Naive B cell (primary cell): ENCODE results near the gene SYT9. TPM values are rescaled to one million over a fixed set of nuclear protein-coding genes. Genes with fewer than 3 reads are reported as not detected.

Experiments used
- ATAC-seq, 2 donors: fragments of 150-1000 bp; cut with Tn5 transposase; 2 replicates each; pipeline ENCODE4 v1.10.0; 2021; ENCODE audit warnings: low read depth in 2 of 2, mild to moderate bottlenecking in 2 of 2, moderate library complexity in 2 of 2
- DNase-seq: peaks from one replicate; pipeline ENCODE4 v3.0.0; 2022
- H3K27ac Mint-ChIP-seq, 6 donors: one replicate each; pipeline ENCODE4 v1.8.0; 2020 to 2022; ENCODE audit warnings: mild to moderate bottlenecking in 6 of 6, mixed read lengths in 6 of 6, moderate library complexity in 5 of 6, inconsistent platforms in 2 of 6
- H3K27me3 Mint-ChIP-seq, 3 donors: one replicate each; pipeline ENCODE4 v1.8.0; 2021 to 2022; ENCODE audit warnings: mixed read lengths in 3 of 3, mild to moderate bottlenecking in 1 of 3
- H3K36me3 Mint-ChIP-seq, 2 donors: one replicate each; pipeline ENCODE4 v1.8.0; 2020 to 2022; ENCODE audit warnings: mixed read lengths in 2 of 2, inconsistent platforms in 1 of 2, mild to moderate bottlenecking in 1 of 2
- H3K4me1 Mint-ChIP-seq, 3 donors: one replicate each; pipeline ENCODE4 v1.8.0; 2020 to 2022; ENCODE audit warnings: mixed read lengths in 3 of 3, inconsistent platforms in 1 of 3, mild to moderate bottlenecking in 1 of 3, moderate library complexity in 1 of 3
- H3K4me3 Mint-ChIP-seq, 8 donors: one replicate each; pipeline ENCODE4 v1.8.0; 2020 to 2022; ENCODE audit warnings: mild to moderate bottlenecking in 8 of 8, mixed read lengths in 8 of 8, moderate library complexity in 8 of 8, inconsistent platforms in 2 of 8
- H3K9me3 Mint-ChIP-seq, 7 donors: one replicate each; pipeline ENCODE4 v1.8.0; 2020 to 2022; ENCODE audit warnings: mixed read lengths in 7 of 7, mild to moderate bottlenecking in 5 of 7, inconsistent platforms in 2 of 7, moderate library complexity in 1 of 7
- polyA plus RNA-seq, 6 donors: library from polyadenylated mRNA; unstranded; fragments of 300-500 nt; fragmentation: Illumina TruSeq; gene quantifications; one replicate each; pipeline ENCODE4 v1.2.3, GENCODE V29; 2021; ENCODE audit warnings: low read depth in 6 of 6

SYT9 gene
- polyA plus RNA-seq, 6 donors from 2014 or later, result not detected

DNA sequence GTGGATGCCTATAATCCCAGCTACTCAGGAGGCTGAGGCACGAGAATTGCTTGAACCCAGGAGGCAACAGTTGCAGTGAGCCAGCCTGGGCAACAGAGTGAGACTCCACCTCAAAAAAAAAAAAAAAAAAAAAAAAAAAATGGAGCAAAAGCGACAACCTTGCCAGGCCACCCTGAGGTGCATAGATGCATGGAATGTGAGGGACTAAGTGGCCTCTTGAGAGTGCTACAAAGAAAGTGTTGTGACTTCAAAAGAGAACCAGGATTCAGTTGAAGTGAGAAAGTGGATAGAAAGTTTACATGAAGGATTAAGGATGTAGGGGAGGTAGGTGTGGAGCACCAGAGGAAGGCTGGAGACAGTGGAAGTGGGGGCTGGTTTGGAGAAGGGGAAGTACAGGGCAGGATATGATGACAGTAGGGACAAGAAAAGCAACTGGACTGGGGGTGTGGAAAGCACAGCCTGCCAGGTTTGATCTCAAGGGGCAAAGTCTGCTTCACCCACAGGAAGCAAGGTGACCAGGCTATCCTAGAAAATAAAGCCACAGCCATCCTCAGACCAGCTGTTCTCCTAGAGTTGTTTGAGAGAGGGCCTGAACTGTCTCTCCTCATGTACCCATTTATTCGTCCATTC is 197.6 kb downstream of the SYT9 start:
- Mint-ChIP-seq H3K36me3 (peaks cover 0 to 14% of the 10 kb centered on the region in 2 donors), H3K27me3 (no peaks in the 10 kb centered on the region), H3K4me1 (peaks cover 0 to 2% (median 0%) of the 10 kb centered on the region in 3 donors), H3K9me3 (no peaks in the 10 kb centered on the region), H3K4me3 (no peak overlapping the region), H3K27ac (peak overlapping the region in 2 of 6 donors; percentile 4 to 48)
- ATAC-seq, result no peak
- DNase-seq, result no peak

- peaks cover 0 to 15% of the 10 kb centered on the region in 2 donors for H3K36me3 Mint-ChIP-seq
- no peaks in the 10 kb centered on the region for H3K9me3 Mint-ChIP-seq
- ATAC-seq, result no peak
- H3K4me3 Mint-ChIP-seq, result no peak overlapping the region
- H3K27ac Mint-ChIP-seq, result peak overlapping the region in 2 of 6 donors; percentile 4 to 69
- no peak for DNase-seq
- H3K4me1 Mint-ChIP-seq, result peaks cover 0 to 2% (median 0%) of the 10 kb centered on the region in 3 donors
- no peaks in the 10 kb centered on the region for H3K27me3 Mint-ChIP-seq
Measured at GRCh38 chr11:7449841-7450214, 198.1 kb downstream of the SYT9 start.

DNA sequence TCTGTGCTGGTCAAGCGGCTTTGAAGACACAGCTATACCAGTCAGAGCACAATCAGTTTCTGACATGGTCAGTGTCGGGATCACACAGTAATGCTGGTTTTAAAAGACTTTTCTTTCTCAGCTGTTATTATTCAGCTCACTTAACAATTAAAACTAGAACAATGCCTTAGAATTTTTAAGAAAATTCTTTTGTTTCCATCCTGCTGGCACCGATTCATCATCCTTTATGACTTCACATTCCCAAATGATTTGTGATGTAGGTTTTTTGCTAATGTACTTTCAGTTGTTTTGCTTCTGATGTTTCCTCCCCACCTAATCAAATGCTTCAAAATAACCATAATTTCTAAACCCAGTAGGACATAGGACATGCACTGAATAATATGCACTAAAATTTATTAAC is 199.1 kb downstream of the SYT9 start:
- no peak for DNase-seq
- peak overlapping the region in 2 of 6 donors; percentile 69 to 70 for H3K27ac Mint-ChIP-seq
- no peaks in the 10 kb centered on the region for H3K9me3 Mint-ChIP-seq
- no peak overlapping the region for H3K4me3 Mint-ChIP-seq
- no peaks in the 10 kb centered on the region for H3K27me3 Mint-ChIP-seq
- ATAC-seq, result no peak
- H3K36me3 Mint-ChIP-seq, result peaks cover 0 to 15% of the 10 kb centered on the region in 2 donors
- peaks cover 0 to 2% (median 0%) of the 10 kb centered on the region in 3 donors for H3K4me1 Mint-ChIP-seq

DNA sequence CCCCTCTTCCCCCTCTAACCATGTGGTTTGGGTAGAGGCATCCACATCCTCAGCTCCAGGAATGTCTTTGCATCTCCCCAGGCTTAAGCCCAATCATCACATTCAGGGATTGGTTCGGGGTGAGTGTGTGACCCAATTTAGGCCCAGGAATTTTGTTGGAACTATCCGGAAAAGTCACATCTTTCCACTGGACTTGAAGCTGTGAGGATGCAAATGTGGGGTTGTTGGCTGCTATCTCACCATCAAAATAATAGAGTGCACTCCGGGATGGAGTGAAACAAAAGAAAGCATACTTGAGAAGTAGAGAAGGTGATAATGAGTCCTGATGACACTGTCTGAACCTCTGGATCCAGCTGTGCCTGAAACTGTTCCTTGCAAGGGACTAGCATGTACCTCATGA is 199.8 kb downstream of the SYT9 start:
- peaks cover 0 to 2% (median 0%) of the 10 kb centered on the region in 3 donors for H3K4me1 Mint-ChIP-seq
- H3K9me3 Mint-ChIP-seq, result no peaks in the 10 kb centered on the region
- H3K4me3 Mint-ChIP-seq, result no peak overlapping the region
- DNase-seq, result no peak
- H3K27ac Mint-ChIP-seq, result peak overlapping the region in 1 of 6 donors; percentile 36
- no peak for ATAC-seq
- peaks cover 2 to 14% of the 10 kb centered on the region in 2 donors for H3K36me3 Mint-ChIP-seq
- H3K27me3 Mint-ChIP-seq, result no peaks in the 10 kb centered on the region

DNA sequence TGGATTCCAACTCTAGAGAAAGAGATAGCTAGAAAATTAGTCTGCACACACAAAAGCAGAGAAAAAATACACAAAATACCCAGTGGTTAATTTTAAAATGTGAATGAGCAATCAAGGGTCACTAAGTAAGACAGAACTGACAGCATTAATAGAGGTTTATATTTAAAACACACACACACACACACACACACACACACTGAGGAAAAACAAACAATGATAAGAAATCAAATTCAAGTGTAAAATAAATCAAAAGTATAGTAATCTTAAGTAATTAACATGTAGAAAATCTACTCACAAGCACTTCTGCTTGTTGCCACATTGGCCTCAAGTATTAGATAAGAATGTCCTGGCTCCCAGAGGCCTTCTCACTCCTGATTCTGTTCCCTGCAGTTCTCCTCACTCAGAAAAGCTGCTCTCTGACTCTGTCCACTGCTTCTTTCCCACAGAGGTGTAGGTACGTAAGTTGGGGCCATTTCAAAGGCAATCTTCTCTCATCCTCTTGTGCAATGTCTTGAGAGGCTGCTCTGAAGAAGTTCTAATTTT is 200.3 kb downstream of the SYT9 start:
- H3K27me3 Mint-ChIP-seq, result no peaks in the 10 kb centered on the region
- DNase-seq (no peak), ATAC-seq (no peak)
- no peaks in the 10 kb centered on the region for H3K9me3 Mint-ChIP-seq
- peaks cover 0 to 2% (median 0%) of the 10 kb centered on the region in 3 donors for H3K4me1 Mint-ChIP-seq
- peak overlapping the region in 2 of 6 donors; percentile 36 to 65 for H3K27ac Mint-ChIP-seq
- H3K36me3 Mint-ChIP-seq, result peaks cover 7 to 15% of the 10 kb centered on the region in 2 donors
- no peak overlapping the region for H3K4me3 Mint-ChIP-seq

DNA sequence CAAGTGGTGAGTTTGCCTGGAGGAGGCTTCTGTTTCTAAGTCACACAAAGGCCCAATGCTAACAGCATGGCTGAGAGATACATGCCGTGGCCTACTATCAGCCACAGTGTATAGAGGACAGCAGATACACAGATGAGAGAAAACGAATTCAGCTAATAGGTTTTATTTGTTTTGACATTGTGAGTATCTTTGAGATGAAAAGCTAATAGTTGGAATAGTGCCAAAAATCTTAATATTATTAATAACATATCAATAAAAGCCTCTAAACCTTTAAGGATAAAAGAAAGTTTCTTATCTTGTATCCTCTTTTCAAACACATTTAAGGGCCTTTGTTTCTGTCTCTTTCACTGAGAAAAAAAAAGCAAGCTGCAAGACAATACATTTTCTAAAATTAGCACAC is 203.2 kb downstream of the SYT9 start:
- DNase-seq (no peak), ATAC-seq (no peak)
- Mint-ChIP-seq H3K4me3 (no peak overlapping the region), H3K4me1 (no peaks in the 10 kb centered on the region), H3K36me3 (peaks cover 30 to 35% of the 10 kb centered on the region in 2 donors), H3K9me3 (peaks cover 0 to 8% (median 0%) of the 10 kb centered on the region in 7 donors), H3K27ac (no peak overlapping the region), H3K27me3 (no peaks in the 10 kb centered on the region)

- ATAC-seq (no peak), DNase-seq (no peak)
- H3K4me1 Mint-ChIP-seq, result no peaks in the 10 kb centered on the region
- H3K9me3 Mint-ChIP-seq, result peaks cover 0 to 8% (median 0%) of the 10 kb centered on the region in 7 donors
- H3K27me3 Mint-ChIP-seq, result no peaks in the 10 kb centered on the region
- H3K36me3 Mint-ChIP-seq, result peaks cover 35% of the 10 kb centered on the region in 2 donors
- H3K27ac Mint-ChIP-seq, result peak overlapping the region in 2 of 6 donors; percentile 24
- H3K4me3 Mint-ChIP-seq, result no peak overlapping the region
Measured at GRCh38 chr11:7457211-7457610, 205.5 kb downstream of the SYT9 start.

GRCh38 chr11:7462706-7463105 is 211.0 kb downstream of the SYT9 start:
- H3K27me3 Mint-ChIP-seq, result no peaks in the 10 kb centered on the region
- ATAC-seq, result no peak
- H3K9me3 Mint-ChIP-seq, result peaks cover 0 to 8% (median 2%) of the 10 kb centered on the region in 7 donors
- H3K4me3 Mint-ChIP-seq, result no peak overlapping the region
- peak overlapping the region in 5 of 6 donors; percentile 44 to 90 (median 86) for H3K27ac Mint-ChIP-seq
- peaks cover 24 to 43% of the 10 kb centered on the region in 2 donors for H3K36me3 Mint-ChIP-seq
- peaks cover 5 to 18% (median 17%) of the 10 kb centered on the region in 3 donors for H3K4me1 Mint-ChIP-seq
- no peak for DNase-seq

DNA sequence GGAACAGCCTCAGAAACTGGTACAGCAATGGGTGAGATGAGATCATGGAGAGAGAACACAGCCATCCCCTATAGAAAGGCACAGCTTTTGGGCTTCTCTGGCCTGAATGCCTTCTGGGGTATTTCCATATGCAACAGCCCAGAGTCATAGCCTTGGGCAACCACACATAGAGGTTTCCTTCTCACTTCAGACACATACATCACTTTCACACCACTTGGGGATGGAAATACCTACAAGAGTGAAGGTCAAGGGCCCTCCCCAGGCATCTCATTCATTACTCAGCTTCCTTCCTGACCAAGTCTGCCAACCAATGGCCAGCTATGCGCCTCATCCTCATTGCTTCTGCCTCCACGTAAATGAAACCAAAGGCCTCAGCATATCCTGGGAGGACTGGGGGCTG is 215.9 kb downstream of the SYT9 start:
- peaks cover 0 to 4% (median 0%) of the 10 kb centered on the region in 7 donors for H3K9me3 Mint-ChIP-seq
- H3K27me3 Mint-ChIP-seq, result no peaks in the 10 kb centered on the region
- H3K4me1 Mint-ChIP-seq, result peaks cover 9 to 24% (median 21%) of the 10 kb centered on the region in 3 donors
- no peak for DNase-seq
- peaks cover 17 to 29% of the 10 kb centered on the region in 2 donors for H3K36me3 Mint-ChIP-seq
- H3K4me3 Mint-ChIP-seq, result no peak overlapping the region
- no peak for ATAC-seq
- H3K27ac Mint-ChIP-seq, result no peak overlapping the region

DNA sequence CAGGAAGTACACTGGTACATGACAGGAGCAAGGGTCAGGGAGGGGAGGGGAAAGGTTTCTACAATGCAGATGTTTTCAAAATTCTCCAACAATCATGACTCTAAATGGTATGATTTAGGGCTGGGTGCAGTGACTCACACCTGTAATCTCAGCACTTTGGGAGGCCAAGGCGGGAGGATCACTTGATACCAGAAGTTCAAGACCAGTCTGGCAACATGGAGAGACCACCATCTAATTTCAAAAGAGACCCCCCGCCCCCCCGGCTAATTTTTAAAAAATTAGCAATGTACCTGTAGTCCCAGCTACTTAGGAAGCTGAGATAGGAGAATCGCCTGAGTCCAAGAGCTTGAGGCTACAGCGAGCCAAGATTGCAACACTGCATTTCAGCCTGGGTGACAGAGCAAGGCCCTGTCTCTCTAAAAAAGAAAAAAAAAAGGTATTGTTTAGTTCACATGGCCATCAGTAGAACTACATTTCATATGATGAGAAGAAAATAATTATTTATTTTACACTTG is 217.7 kb downstream of the SYT9 start:
- DNase-seq (no peak), ATAC-seq (no peak)
- Mint-ChIP-seq H3K9me3 (peaks cover 0 to 4% (median 0%) of the 10 kb centered on the region in 7 donors), H3K4me1 (peaks cover 14 to 29% (median 28%) of the 10 kb centered on the region in 3 donors), H3K27me3 (no peaks in the 10 kb centered on the region), H3K4me3 (no peak overlapping the region), H3K36me3 (peaks cover 17 to 29% of the 10 kb centered on the region in 2 donors), H3K27ac (peak overlapping the region in 2 of 6 donors; percentile 18 to 42)

DNA sequence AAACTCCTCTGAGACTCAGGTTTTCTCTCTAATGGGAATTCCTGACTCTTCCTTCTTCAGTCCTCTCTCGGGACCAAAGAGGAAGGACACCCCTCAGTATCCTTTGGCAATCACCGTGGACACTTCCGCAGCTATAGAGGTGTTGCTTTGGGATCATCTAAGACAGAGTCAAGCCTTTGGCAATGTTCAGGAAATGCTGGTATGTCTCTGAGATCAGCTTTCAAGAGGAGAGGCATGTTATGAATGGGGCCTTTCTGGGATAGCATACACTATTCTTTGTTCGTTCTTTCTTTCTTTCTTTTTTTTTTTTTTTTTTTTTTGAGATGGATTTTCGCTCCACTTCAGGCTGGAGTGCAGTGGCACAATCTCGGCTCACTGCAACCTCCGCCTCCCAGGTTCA is 219.4 kb downstream of the SYT9 start:
- no peak overlapping the region for H3K4me3 Mint-ChIP-seq
- ATAC-seq (no peak), DNase-seq (no peak)
- no peaks in the 10 kb centered on the region for H3K27me3 Mint-ChIP-seq
- peak overlapping the region in 2 of 6 donors; percentile 15 to 75 for H3K27ac Mint-ChIP-seq
- peaks cover 26 to 35% (median 35%) of the 10 kb centered on the region in 3 donors for H3K4me1 Mint-ChIP-seq
- H3K36me3 Mint-ChIP-seq, result peaks cover 13 to 19% of the 10 kb centered on the region in 2 donors
- H3K9me3 Mint-ChIP-seq, result peaks cover 0 to 2% (median 0%) of the 10 kb centered on the region in 7 donors

- H3K27me3 Mint-ChIP-seq, result no peaks in the 10 kb centered on the region
- peaks cover 10 to 13% of the 10 kb centered on the region in 2 donors for H3K36me3 Mint-ChIP-seq
- no peaks in the 10 kb centered on the region for H3K9me3 Mint-ChIP-seq
- ATAC-seq, result peak; percentile 97 to 98
- peaks cover 32 to 46% (median 35%) of the 10 kb centered on the region in 3 donors for H3K4me1 Mint-ChIP-seq
- peak; percentile 39 for DNase-seq
- H3K27ac Mint-ChIP-seq, result peak overlapping the region; percentile 60 to 92 (median 84)
- peak overlapping the region in 7 of 8 donors; percentile 13 to 78 (median 60) for H3K4me3 Mint-ChIP-seq
Measured at GRCh38 chr11:7473717-7474116, 222.0 kb downstream of the SYT9 start.

- no peak overlapping the region for H3K27ac Mint-ChIP-seq
- H3K27me3 Mint-ChIP-seq, result no peaks in the 10 kb centered on the region
- no peak for ATAC-seq
- H3K9me3 Mint-ChIP-seq, result no peaks in the 10 kb centered on the region
- H3K4me3 Mint-ChIP-seq, result no peak overlapping the region
- H3K4me1 Mint-ChIP-seq, result peaks cover 10 to 22% (median 13%) of the 10 kb centered on the region in 3 donors
- no peak for DNase-seq
- peaks cover 0 to 6% of the 10 kb centered on the region in 2 donors for H3K36me3 Mint-ChIP-seq
Measured at GRCh38 chr11:7480113-7480512, 228.4 kb downstream of the SYT9 start.

GRCh38 chr11:7484131-7484530 is 232.4 kb downstream of the SYT9 start:
- Mint-ChIP-seq H3K27me3 (no peaks in the 10 kb centered on the region), H3K4me3 (no peak overlapping the region), H3K9me3 (no peaks in the 10 kb centered on the region), H3K27ac (peak overlapping the region in 2 of 6 donors; percentile 8 to 48), H3K4me1 (peaks cover 0 to 5% (median 2%) of the 10 kb centered on the region in 3 donors), H3K36me3 (peaks cover 0 to 3% of the 10 kb centered on the region in 2 donors)
- DNase-seq (no peak), ATAC-seq (no peak)
